ENCODE results near the gene HLX. TPM values are rescaled to one million over a fixed set of nuclear protein-coding genes. Genes with fewer than 3 reads are reported as not detected.
A peak's percentile ranks its signal among the peaks of the same experiment; 100 is the strongest.

Gene HLX
- total and polyA plus RNA-seq, 2 of the 13 experiments (the other 11 are each of a cell fraction or from before 2014, with no cell fraction given) = 0.30 to 0.35 TPM

GRCh38 chr1:220879509-220880361 is 492 bp downstream of the HLX start (continued):
- TF ChIP-seq ZNF704 (CRISPR knock-in tag; IDR thresholded peaks at IDR 0.05; ENCODE audit: borderline replicate concordance) (no peak), ZNF761 (CRISPR knock-in tag; conservative IDR thresholded peaks at IDR 0.05) (no peak), HNRNPH1 (optimal IDR thresholded peaks at IDR 0.05; ENCODE audit: low read depth, low read length) (no peak), ZNF574 (CRISPR knock-in tag; IDR thresholded peaks at IDR 0.05) (peak; percentile 85), PHB2 (IDR thresholded peaks at IDR 0.05; ENCODE audit: partially characterized antibody) (no peak), ZNF530 (CRISPR knock-in tag; IDR thresholded peaks at IDR 0.05; ENCODE audit: low read depth) (no peak), NR2F1 (CRISPR knock-in tag; IDR thresholded peaks at IDR 0.05) (no peak), MTERF4 (CRISPR knock-in tag; IDR thresholded peaks at IDR 0.05) (no peak), HMGXB4 (CRISPR knock-in tag; IDR thresholded peaks at IDR 0.05; ENCODE audit: borderline replicate concordance in 1 of 2, low read depth in 1 of 2) (peak in 1 of 2 experiments; percentile 61; a peak in 1 of 4 replicates), RXRB (CRISPR knock-in tag; IDR thresholded peaks at IDR 0.05; ENCODE audit: borderline replicate concordance) (no peak), MTA1 (CRISPR knock-in tag; IDR thresholded peaks at IDR 0.05; ENCODE audit: borderline replicate concordance) (no peak), ZNF501 (CRISPR knock-in tag; IDR thresholded peaks at IDR 0.05) (peak; percentile 48; the same call in 1 of the 2 replicates), RAD51 (IDR thresholded peaks at IDR 0.05; ENCODE audit: borderline replicate concordance) (no peak), SRY (CRISPR knock-in tag; IDR thresholded peaks at IDR 0.05) (no peak), ATAD3A (CRISPR knock-in tag; IDR thresholded peaks at IDR 0.05) (no peak), ZNF772 (CRISPR knock-in tag; IDR thresholded peaks at IDR 0.05) (no peak), SNAPC5 (CRISPR knock-in tag; IDR thresholded peaks at IDR 0.05; ENCODE audit: borderline replicate concordance) (no peak), CC2D1A (CRISPR knock-in tag; IDR thresholded peaks at IDR 0.05) (no peak), ZNF34 (CRISPR knock-in tag; IDR thresholded peaks at IDR 0.05; ENCODE audit: borderline replicate concordance) (no peak), MYNN (CRISPR knock-in tag; IDR thresholded peaks at IDR 0.05; ENCODE audit: low read depth) (no peak), ZBTB42 (CRISPR knock-in tag; IDR thresholded peaks at IDR 0.05) (no peak), KDM5A (IDR thresholded peaks at IDR 0.05; ENCODE audit: borderline replicate concordance, low read length) (no peak)

All from HepG2 (cell line).